Body of pancreas (tissue), 4 donors: Measurements from ENCODE around the gene JAML. TPM values are rescaled to one million over a fixed set of nuclear protein-coding genes. Genes with fewer than 3 reads are reported as not detected.

Experiments
- ATAC-seq: fragments of 150-250 bp; one replicate; pipeline ENCODE4 v1.9.1; 2016
- DNase-seq, 4 donors: peaks; one replicate each; pipeline ENCODE4 v3.0.0-alpha.2; 2019
- H3K27ac ChIP-seq, 4 donors: fragments of 200-600 bp; sonication (generic); 1 replicate in 3 of 4; 2 replicates in 1 of 4; pipeline versions ENCODE4 v1.5.1 to v1.6.1; 2016 to 2019; ENCODE audit warnings: mild to moderate bottlenecking in 1 of 4, mixed read lengths in 1 of 4, moderate library complexity in 1 of 4
- H3K27me3 ChIP-seq, 2 donors: fragments of 200-600 bp; sonication (generic); one replicate each; pipeline ENCODE4 v1.6.0; 2016; ENCODE audit warnings: mild to moderate bottlenecking in 1 of 2
- H3K36me3 ChIP-seq, 2 donors: fragments of 200-600 bp; sonication (generic); replicated peaks in 1 of 2; 2 replicates each; pipeline ENCODE4 v1.5.1; 2016; ENCODE audit warnings: low read depth in 2 of 2; ENCODE audit not compliant: insufficient read depth in 1 of 2
- H3K4me1 ChIP-seq: fragments of 200-600 bp; sonication (generic); one replicate; pipeline ENCODE4 v1.6.0; 2016
- H3K4me3 ChIP-seq, 2 donors: fragments of 200-600 bp; sonication (generic); 1 replicate in 1 of 2; 2 replicates in 1 of 2; pipeline ENCODE4 v1.5.1; 2016 to 2019
- H3K9me3 ChIP-seq, 3 donors: fragments of 200-600 bp; sonication (generic); 1 replicate in 2 of 3; 2 replicates in 1 of 3; pipeline ENCODE4 v1.5.1; 2016
- POLR2A ChIP-seq, 3 donors: fragments of 450-650 bp; IDR thresholded peaks; one replicate each; pipeline ENCODE4 v1.6.1; 2016; ENCODE audit warnings: antibody characterized with exemption in 3 of 3, mild to moderate bottlenecking in 2 of 3
- WGBS, 2 donors: methylation state at CpG; one replicate each; pipeline ENCODE4 v1.1.5; 2017; 5-methylcytosine and 5-hydroxymethylcytosine counted together
- intact Hi-C: fragments of 100-400 bp; cut with DNase I; formaldehyde crosslinking; loops from one replicate; pipeline ENCODE4 v1.15.1; 2023
- total RNA-seq, 2 donors: library from RNA; depleted of rRNA; stranded (reverse); fragments of >200 nt; gene quantifications; one replicate each; pipeline ENCODE4 v1.1.0, GENCODE V29; 2016
- TF ChIP-seq, protein P1 (sequence below), 7 experiments: fragments of 450-650 bp in 4 of 7; fragments of 200-600 bp in 3 of 7; sonication (generic) in 3 of 7; IDR thresholded peaks; one replicate each; pipeline ENCODE4 v1.5.1; 2016 to 2019; ENCODE audit warnings: antibody characterized with exemption in 7 of 7

The JAML gene
- total RNA-seq, 2 donors from 2014 or later, result 0.99 to 4.9 TPM

DNA sequence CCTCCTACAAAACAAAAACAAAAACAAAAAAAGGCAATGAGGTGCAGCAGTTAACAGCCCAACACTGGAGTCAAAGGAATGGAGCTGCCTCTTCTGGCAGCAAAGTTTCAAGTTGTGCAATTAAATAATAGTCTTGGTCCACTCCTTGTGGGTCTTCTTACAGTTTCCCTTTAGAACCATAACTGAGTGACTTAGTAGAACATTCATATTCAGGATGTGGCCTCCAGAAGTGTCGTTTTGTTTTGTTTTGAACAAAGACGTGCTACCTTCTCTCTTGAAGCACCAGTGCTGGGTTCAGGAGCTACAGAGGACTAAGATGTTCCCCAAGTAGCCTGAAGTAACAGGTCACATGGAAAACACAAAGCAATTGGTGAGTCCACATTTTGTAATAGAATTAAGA is 2.0 kb upstream of the JAML start:
- H3K9me3 ChIP-seq, result no peaks in the 10 kb centered on the region
- no peak for ATAC-seq
- H3K27ac ChIP-seq, result no peak overlapping the region

DNA sequence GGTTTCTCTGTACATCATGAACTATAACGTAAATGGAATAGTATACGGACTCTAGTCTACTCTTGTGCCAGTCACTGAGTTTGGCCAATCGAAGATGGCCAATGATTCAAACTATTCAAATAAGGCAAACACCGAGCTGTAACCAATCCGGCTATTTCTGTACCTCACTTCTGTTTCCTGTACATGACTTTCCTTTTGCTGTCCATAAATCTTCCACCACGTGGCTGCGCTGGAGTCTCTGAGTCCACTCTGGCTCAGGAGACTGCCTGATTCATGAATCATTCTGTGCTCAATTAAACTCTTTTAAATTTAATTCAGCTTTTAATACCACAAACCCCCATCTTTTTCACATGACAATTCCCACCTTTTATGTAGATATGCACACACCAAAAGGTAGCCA is 1.5 kb upstream of the JAML start:
- TF ChIP-seq, protein P1, sequence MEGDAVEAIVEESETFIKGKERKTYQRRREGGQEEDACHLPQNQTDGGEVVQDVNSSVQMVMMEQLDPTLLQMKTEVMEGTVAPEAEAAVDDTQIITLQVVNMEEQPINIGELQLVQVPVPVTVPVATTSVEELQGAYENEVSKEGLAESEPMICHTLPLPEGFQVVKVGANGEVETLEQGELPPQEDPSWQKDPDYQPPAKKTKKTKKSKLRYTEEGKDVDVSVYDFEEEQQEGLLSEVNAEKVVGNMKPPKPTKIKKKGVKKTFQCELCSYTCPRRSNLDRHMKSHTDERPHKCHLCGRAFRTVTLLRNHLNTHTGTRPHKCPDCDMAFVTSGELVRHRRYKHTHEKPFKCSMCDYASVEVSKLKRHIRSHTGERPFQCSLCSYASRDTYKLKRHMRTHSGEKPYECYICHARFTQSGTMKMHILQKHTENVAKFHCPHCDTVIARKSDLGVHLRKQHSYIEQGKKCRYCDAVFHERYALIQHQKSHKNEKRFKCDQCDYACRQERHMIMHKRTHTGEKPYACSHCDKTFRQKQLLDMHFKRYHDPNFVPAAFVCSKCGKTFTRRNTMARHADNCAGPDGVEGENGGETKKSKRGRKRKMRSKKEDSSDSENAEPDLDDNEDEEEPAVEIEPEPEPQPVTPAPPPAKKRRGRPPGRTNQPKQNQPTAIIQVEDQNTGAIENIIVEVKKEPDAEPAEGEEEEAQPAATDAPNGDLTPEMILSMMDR (IDR thresholded peaks at IDR 0.05), result no peak
- TF ChIP-seq POLR2A (IDR thresholded peaks at IDR 0.05), result no peak
- intact Hi-C loops, result no loop called here
- Histone ChIP-seq H3K27me3 (no peaks in the 10 kb centered on the region), H3K36me3 (no peaks in the 10 kb centered on the region), H3K4me1 (no peaks in the 10 kb centered on the region), H3K27ac (no peak overlapping the region), H3K9me3 (no peaks in the 10 kb centered on the region), H3K4me3 (no peak overlapping the region)
- 67 to 79% methylated on average over 7 of the region's 7 CpGs for WGBS, 2 donors
- ATAC-seq, result no peak
- peak in 1 of 4 donors; percentile 28 for DNase-seq

More for the DNA sequence above, 2.0 kb upstream of the JAML start:
- H3K4me3 ChIP-seq, result no peak overlapping the region
- no peaks in the 10 kb centered on the region for H3K36me3 ChIP-seq
- H3K27me3 ChIP-seq, result no peaks in the 10 kb centered on the region
- no peak for DNase-seq
- intact Hi-C loops, result no loop called here
- 57 to 63% methylated on average over 2 of the region's 2 CpGs for WGBS, 2 donors
- H3K4me1 ChIP-seq, result no peaks in the 10 kb centered on the region
- TF ChIP-seq POLR2A (IDR thresholded peaks at IDR 0.05), result no peak
- TF ChIP-seq, protein P1 (IDR thresholded peaks at IDR 0.05), result no peak

DNA sequence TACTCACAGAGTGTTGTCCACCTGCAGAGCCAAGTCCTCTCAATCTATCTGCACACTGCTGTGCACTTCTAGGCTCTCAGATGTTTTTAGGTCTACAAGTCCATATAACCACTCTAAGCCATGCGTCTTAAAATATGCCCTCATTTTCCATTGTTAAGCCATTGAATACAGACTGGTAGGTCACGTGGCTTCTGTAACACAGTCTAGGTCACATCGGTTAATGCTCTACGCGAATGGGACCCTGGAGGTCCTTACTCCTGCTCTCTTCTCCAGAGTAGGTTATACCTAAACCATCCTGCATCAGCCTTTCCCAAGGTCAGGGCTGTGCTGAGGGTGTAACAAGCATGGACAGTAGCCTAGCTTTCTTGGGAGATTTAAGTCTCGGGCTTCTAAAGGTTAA is 819 bp downstream of the JAML start:
- Histone ChIP-seq H3K27me3 (no peaks in the 10 kb centered on the region), H3K27ac (no peak overlapping the region), H3K9me3 (no peaks in the 10 kb centered on the region), H3K4me1 (no peaks in the 10 kb centered on the region), H3K4me3 (no peak overlapping the region), H3K36me3 (no peaks in the 10 kb centered on the region)
- ATAC-seq (no peak), DNase-seq (no peak)
- intact Hi-C loops, result no loop called here
- 77 to 82% methylated on average over 6 of the region's 6 CpGs for WGBS, 2 donors
- TF ChIP-seq, protein P1 (IDR thresholded peaks at IDR 0.05), result no peak
- no peak for TF ChIP-seq POLR2A (IDR thresholded peaks at IDR 0.05)

DNA sequence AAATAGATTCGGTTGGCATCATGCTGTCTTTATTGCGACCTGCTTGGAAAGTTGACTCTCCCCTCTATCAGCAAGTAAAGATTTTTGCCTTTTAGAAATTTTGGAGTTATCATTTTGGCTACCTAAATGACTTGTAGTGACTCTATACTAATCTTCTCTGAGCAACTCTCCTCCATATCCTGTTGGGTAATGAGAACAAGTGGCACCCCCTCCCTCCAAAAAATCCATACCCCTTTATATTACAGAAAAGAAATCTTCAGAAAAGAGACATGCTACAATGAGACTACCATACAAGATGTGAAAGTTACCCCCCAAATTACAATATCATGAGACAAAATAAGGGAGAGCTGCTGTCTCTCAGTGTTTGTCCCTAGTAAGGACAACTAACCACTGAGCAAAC is 1.2 kb downstream of the JAML start:
- Histone ChIP-seq H3K36me3 (no peaks in the 10 kb centered on the region), H3K9me3 (no peaks in the 10 kb centered on the region), H3K27ac (no peak overlapping the region), H3K27me3 (no peaks in the 10 kb centered on the region), H3K4me3 (no peak overlapping the region), H3K4me1 (no peaks in the 10 kb centered on the region)
- TF ChIP-seq, protein P1 (IDR thresholded peaks at IDR 0.05), result no peak
- TF ChIP-seq POLR2A (IDR thresholded peaks at IDR 0.05), result no peak
- 74 to 75% methylated on average over 2 of the region's 2 CpGs for WGBS, 2 donors
- no peak for DNase-seq
- intact Hi-C loops, result no loop called here
- no peak for ATAC-seq

DNA sequence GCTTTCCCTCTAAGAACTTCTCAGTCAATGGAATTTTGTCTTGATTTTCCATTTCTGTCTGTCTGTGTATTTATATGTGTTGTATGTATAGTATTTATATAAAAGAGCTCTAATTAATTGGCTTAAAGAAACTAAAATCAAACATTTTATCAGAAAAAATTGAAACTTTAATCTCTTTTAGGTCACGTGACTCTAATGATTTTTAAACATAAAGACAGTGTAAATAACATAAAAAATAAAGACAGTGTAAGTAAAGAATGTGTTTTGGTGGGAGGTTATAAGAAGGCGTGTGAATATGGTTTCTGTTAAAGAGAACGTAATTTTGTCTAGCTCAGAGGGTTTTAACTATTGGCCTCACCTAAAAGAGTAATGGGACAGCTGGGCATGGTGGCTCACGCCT is 2.4 kb downstream of the JAML start:
- Histone ChIP-seq H3K4me1 (no peaks in the 10 kb centered on the region), H3K27me3 (no peaks in the 10 kb centered on the region), H3K27ac (no peak overlapping the region), H3K36me3 (no peaks in the 10 kb centered on the region), H3K4me3 (no peak overlapping the region), H3K9me3 (no peaks in the 10 kb centered on the region)
- WGBS, 2 donors, result 45 to 50% methylated on average over 4 of the region's 4 CpGs
- ATAC-seq (no peak), DNase-seq (no peak)
- TF ChIP-seq, protein P1 (IDR thresholded peaks at IDR 0.05), result no peak
- TF ChIP-seq POLR2A (IDR thresholded peaks at IDR 0.05), result no peak
- intact Hi-C loops, result no loop called here
